Body of pancreas (tissue), 4 donors: ENCODE results near the gene MRPL14. TPM values are rescaled to one million over a fixed set of nuclear protein-coding genes. Genes with fewer than 3 reads are reported as not detected.

Experiments used
- ATAC-seq: fragments of 150-250 bp; one replicate; pipeline ENCODE4 v1.9.1; 2016
- DNase-seq, 4 donors: peaks; one replicate each; pipeline ENCODE4 v3.0.0-alpha.2; 2019
- H3K27ac ChIP-seq, 4 donors: fragments of 200-600 bp; sonication (generic); 1 replicate in 3 of 4; 2 replicates in 1 of 4; pipeline versions ENCODE4 v1.5.1 to v1.6.1; 2016 to 2019; ENCODE audit warnings: mild to moderate bottlenecking in 1 of 4, mixed read lengths in 1 of 4, moderate library complexity in 1 of 4
- H3K27me3 ChIP-seq, 2 donors: fragments of 200-600 bp; sonication (generic); one replicate each; pipeline ENCODE4 v1.6.0; 2016; ENCODE audit warnings: mild to moderate bottlenecking in 1 of 2
- H3K36me3 ChIP-seq, 2 donors: fragments of 200-600 bp; sonication (generic); replicated peaks in 1 of 2; 2 replicates each; pipeline ENCODE4 v1.5.1; 2016; ENCODE audit warnings: low read depth in 2 of 2; ENCODE audit not compliant: insufficient read depth in 1 of 2
- H3K4me1 ChIP-seq: fragments of 200-600 bp; sonication (generic); one replicate; pipeline ENCODE4 v1.6.0; 2016
- H3K4me3 ChIP-seq, 2 donors: fragments of 200-600 bp; sonication (generic); 1 replicate in 1 of 2; 2 replicates in 1 of 2; pipeline ENCODE4 v1.5.1; 2016 to 2019
- H3K9me3 ChIP-seq, 3 donors: fragments of 200-600 bp; sonication (generic); 1 replicate in 2 of 3; 2 replicates in 1 of 3; pipeline ENCODE4 v1.5.1; 2016
- POLR2A ChIP-seq, 3 donors: fragments of 450-650 bp; IDR thresholded peaks; one replicate each; pipeline ENCODE4 v1.6.1; 2016; ENCODE audit warnings: antibody characterized with exemption in 3 of 3, mild to moderate bottlenecking in 2 of 3
- WGBS, 2 donors: methylation state at CpG; one replicate each; pipeline ENCODE4 v1.1.5; 2017; 5-methylcytosine and 5-hydroxymethylcytosine counted together
- intact Hi-C: fragments of 100-400 bp; cut with DNase I; formaldehyde crosslinking; loops from one replicate; pipeline ENCODE4 v1.15.1; 2023
- total RNA-seq, 2 donors: library from RNA; depleted of rRNA; stranded (reverse); fragments of >200 nt; gene quantifications; one replicate each; pipeline ENCODE4 v1.1.0, GENCODE V29; 2016
- TF ChIP-seq, protein P1 (sequence below), 7 experiments: fragments of 450-650 bp in 4 of 7; fragments of 200-600 bp in 3 of 7; sonication (generic) in 3 of 7; IDR thresholded peaks; one replicate each; pipeline ENCODE4 v1.5.1; 2016 to 2019; ENCODE audit warnings: antibody characterized with exemption in 7 of 7

The MRPL14 gene
- total RNA-seq, 2 donors from 2014 or later = 14.8 to 20.8 TPM

DNA sequence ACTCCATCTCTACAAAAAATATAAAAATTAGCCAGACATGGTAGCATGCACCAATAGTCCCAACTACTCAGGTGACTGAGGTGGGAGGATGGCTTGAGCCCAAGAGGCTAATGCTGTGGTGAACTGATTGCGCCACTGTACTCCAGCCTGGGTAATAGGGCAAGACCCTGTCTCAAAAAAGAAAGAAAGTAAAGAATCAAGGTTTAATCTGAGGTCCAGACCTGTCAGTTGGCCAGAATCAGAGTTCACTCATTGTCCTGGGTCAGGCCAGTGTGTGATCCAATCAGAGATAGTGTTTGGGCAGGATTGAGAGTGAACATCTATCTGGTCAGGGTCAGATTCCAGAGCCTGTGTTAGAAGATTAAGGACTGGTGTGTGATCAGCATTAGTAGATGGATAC is 15.6 kb upstream of the MRPL14 start:
- no peaks in the 10 kb centered on the region for H3K27me3 ChIP-seq
- intact Hi-C loops = no loop called here
- H3K36me3 ChIP-seq = peaks cover 0 to 4% of the 10 kb centered on the region in 2 donors
- 100% methylated on average over 1 of the region's 1 CpG for WGBS, 2 donors
- H3K27ac ChIP-seq = no peak overlapping the region
- no peak for TF ChIP-seq POLR2A (IDR thresholded peaks at IDR 0.05)
- TF ChIP-seq, protein P1, sequence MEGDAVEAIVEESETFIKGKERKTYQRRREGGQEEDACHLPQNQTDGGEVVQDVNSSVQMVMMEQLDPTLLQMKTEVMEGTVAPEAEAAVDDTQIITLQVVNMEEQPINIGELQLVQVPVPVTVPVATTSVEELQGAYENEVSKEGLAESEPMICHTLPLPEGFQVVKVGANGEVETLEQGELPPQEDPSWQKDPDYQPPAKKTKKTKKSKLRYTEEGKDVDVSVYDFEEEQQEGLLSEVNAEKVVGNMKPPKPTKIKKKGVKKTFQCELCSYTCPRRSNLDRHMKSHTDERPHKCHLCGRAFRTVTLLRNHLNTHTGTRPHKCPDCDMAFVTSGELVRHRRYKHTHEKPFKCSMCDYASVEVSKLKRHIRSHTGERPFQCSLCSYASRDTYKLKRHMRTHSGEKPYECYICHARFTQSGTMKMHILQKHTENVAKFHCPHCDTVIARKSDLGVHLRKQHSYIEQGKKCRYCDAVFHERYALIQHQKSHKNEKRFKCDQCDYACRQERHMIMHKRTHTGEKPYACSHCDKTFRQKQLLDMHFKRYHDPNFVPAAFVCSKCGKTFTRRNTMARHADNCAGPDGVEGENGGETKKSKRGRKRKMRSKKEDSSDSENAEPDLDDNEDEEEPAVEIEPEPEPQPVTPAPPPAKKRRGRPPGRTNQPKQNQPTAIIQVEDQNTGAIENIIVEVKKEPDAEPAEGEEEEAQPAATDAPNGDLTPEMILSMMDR (IDR thresholded peaks at IDR 0.05) = no peak
- H3K4me1 ChIP-seq = no peaks in the 10 kb centered on the region
- no peak overlapping the region for H3K4me3 ChIP-seq
- DNase-seq (no peak), ATAC-seq (no peak)
- no peaks in the 10 kb centered on the region for H3K9me3 ChIP-seq

DNA sequence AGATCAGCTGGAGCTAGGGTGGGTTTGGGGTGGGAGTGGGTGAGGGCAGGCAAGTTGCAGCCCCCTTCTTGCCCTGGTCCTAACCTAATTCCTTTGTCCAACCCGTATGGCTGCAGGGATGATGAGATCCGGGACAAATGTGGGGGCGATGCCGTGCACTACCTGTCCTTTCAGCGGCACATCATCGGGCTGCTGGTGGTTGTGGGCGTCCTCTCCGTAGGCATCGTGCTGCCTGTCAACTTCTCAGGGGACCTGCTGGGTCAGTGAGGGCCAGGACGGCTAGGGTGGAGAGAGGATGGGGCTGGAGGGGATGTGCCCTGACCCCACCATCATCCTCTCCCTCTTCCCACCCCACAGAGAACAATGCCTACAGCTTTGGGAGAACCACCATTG is 12.1 kb upstream of the MRPL14 start:
- no peak overlapping the region for H3K4me3 ChIP-seq
- H3K9me3 ChIP-seq = no peaks in the 10 kb centered on the region
- no peaks in the 10 kb centered on the region for H3K4me1 ChIP-seq
- no peak for ATAC-seq
- H3K27ac ChIP-seq = no peak overlapping the region
- intact Hi-C loops = no loop called here
- 88 to 94% methylated on average over 8 to 10 of the region's 10 CpGs for WGBS, 2 donors
- TF ChIP-seq, protein P1 (IDR thresholded peaks at IDR 0.05) = no peak
- TF ChIP-seq POLR2A (IDR thresholded peaks at IDR 0.05) = no peak
- H3K27me3 ChIP-seq = no peaks in the 10 kb centered on the region
- H3K36me3 ChIP-seq = peaks cover 0 to 4% of the 10 kb centered on the region in 2 donors
- no peak for DNase-seq

DNA sequence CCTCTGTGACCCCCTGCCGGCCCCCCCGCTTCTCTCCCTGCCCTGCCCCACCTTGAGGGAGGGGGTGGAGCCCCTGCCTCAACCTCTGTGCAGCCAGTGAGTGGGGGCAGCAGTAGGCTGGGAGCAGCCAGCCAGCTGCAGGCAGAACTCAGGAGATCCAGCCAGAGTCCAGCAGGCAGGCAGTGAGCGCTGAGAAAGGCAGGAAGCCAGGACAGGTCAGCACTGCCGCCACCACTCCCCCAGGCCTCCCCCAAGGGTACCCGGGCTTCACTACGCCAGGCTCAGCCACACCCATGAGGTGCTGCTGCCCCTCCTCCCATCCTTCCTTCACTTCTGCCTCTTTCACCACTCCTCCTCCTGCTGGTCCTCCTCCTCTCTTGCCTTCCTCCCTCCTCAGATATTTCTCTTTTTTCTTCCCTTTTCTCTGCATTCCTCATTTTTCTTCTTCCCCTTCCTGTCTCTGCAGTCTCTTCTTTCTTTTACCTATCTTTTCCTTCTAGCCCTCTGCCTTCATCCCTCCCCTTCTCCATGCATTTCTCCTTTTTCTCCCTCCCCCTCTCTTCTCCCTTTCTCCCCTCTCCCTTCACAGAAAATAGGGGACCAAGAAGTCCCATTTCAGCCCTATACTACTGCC is 11.6 kb upstream of the MRPL14 start:
- no peaks in the 10 kb centered on the region for H3K4me1 ChIP-seq
- H3K36me3 ChIP-seq = peaks cover 0 to 4% of the 10 kb centered on the region in 2 donors
- no peaks in the 10 kb centered on the region for H3K9me3 ChIP-seq
- DNase-seq (no peak), ATAC-seq (no peak)
- WGBS, 2 donors = 80 to 84% methylated on average over 4 to 6 of the region's 6 CpGs
- H3K4me3 ChIP-seq = no peak overlapping the region
- TF ChIP-seq, protein P1 (IDR thresholded peaks at IDR 0.05) = no peak
- no peak for TF ChIP-seq POLR2A (IDR thresholded peaks at IDR 0.05)
- H3K27me3 ChIP-seq = no peaks in the 10 kb centered on the region
- intact Hi-C loops = no loop called here
- H3K27ac ChIP-seq = no peak overlapping the region

DNA sequence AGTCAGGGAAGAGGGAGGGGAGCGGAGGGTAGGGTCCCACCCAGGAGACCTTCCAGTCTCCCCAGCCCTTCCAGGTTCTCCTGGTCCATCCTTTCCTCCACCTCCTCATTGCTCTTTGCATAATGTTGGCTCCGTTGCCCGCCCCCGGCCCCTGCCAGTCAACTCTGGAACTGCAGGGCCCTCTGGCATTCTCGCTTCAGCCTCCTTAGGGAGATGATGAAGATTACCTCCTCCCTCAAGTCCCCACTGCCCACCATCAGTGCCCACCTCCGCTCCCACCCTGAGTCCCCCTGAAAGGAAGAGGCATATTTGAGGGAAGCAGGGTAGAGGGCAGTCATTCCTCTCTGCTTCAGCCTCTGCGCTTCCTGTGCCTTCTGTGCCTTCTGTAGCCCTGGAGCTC is 8.6 kb upstream of the MRPL14 start:
- intact Hi-C loops = no loop called here
- Histone ChIP-seq H3K4me1 (no peaks in the 10 kb centered on the region), H3K9me3 (no peaks in the 10 kb centered on the region), H3K27ac (no peak overlapping the region), H3K4me3 (no peak overlapping the region), H3K36me3 (peaks cover 0 to 4% of the 10 kb centered on the region in 2 donors), H3K27me3 (no peaks in the 10 kb centered on the region)
- TF ChIP-seq, protein P1 (IDR thresholded peaks at IDR 0.05) = no peak
- no peak for TF ChIP-seq POLR2A (IDR thresholded peaks at IDR 0.05)
- DNase-seq (no peak), ATAC-seq (no peak)
- WGBS, 2 donors = 91 to 94% methylated on average over 2 to 7 of the region's 7 CpGs

DNA sequence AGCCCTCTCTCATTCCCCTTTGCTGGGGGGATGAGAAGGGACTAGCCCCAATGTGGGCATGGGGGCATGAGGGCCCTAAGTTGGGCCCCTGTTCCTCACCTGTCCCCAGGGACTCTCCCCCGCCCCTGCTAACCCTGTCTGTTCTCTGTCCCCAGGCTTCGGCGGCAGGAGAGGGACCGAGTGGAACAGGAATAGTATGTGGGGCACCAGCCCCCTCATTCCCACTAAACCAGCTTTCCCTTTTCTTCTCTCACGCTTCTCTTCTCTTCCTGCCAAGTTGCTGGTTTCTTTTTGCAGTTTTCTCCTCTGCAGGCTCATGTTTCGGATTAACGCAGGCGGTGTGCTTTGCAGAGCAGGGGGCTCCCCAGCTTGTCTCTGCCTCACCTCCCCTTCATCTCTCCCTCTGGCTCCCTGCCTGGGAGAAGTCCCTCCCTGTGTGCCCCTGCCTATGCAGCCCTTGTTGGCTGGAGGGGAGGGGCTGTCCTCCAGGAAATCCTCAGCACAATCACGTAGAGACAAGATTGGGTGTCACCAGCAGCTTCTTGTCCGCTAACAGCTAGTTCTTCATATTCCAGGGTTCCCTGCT is 8.0 kb upstream of the MRPL14 start:
- Histone ChIP-seq H3K27me3 (no peaks in the 10 kb centered on the region), H3K4me1 (no peaks in the 10 kb centered on the region), H3K36me3 (peaks cover 0 to 4% of the 10 kb centered on the region in 2 donors), H3K4me3 (no peak overlapping the region), H3K9me3 (no peaks in the 10 kb centered on the region), H3K27ac (no peak overlapping the region)
- ATAC-seq (no peak), DNase-seq (no peak)
- intact Hi-C loops = no loop called here
- no peak for TF ChIP-seq POLR2A (IDR thresholded peaks at IDR 0.05)
- TF ChIP-seq, protein P1 (IDR thresholded peaks at IDR 0.05) = no peak
- 91 to 92% methylated on average over 10 of the region's 10 CpGs for WGBS, 2 donors
